Duodenal mucosa (tissue), 2 donors: Measurements from ENCODE around the gene HNRNPD.
"Not testable (repeated sequence)": the region's sequence is repeated elsewhere in the genome, so short reads cannot be mapped to it uniquely, and the experiment has no call there.

Experiments used
- H3K27ac ChIP-seq: one replicate; pipeline ENCODE4 v1.7.0; 2013; ENCODE audit warnings: low read depth, low read length
- H3K27me3 ChIP-seq, 2 donors: one replicate each; pipeline ENCODE4 v1.7.0; 2013; ENCODE audit warnings: low read length in 2 of 2, control low read depth in 1 of 2; ENCODE audit not compliant: insufficient read depth in 2 of 2, control insufficient read depth in 1 of 2
- H3K36me3 ChIP-seq, 2 donors: one replicate each; pipeline ENCODE4 v1.7.0; 2013; ENCODE audit warnings: low read length in 2 of 2, control low read depth in 1 of 2; ENCODE audit not compliant: insufficient read depth in 2 of 2, control insufficient read depth in 1 of 2
- H3K4me1 ChIP-seq, 2 donors: one replicate each; pipeline ENCODE4 v1.7.0; 2013; ENCODE audit warnings: low read length in 2 of 2, control low read depth in 1 of 2; ENCODE audit not compliant: insufficient read depth in 2 of 2, control insufficient read depth in 1 of 2
- H3K4me3 ChIP-seq, 2 donors: one replicate each; pipeline ENCODE4 v1.7.0; 2013; ENCODE audit warnings: low read length in 2 of 2, low read depth in 1 of 2
- H3K9ac ChIP-seq, 2 donors: one replicate each; pipeline ENCODE4 v1.7.0; 2013; ENCODE audit warnings: low read length in 2 of 2, low read depth in 1 of 2
- H3K9me3 ChIP-seq, 2 donors: one replicate each; pipeline ENCODE4 v1.7.0; 2013; ENCODE audit warnings: low read length in 2 of 2, control low read depth in 1 of 2; ENCODE audit not compliant: control insufficient read depth in 1 of 2

The HNRNPD gene

GRCh38 chr4:82398263-82398662, 24.5 kb upstream of the HNRNPD start:
- no peaks in the 10 kb centered on the region for H3K36me3 ChIP-seq
- no peaks in the 10 kb centered on the region for H3K9me3 ChIP-seq
- no peaks in the 10 kb centered on the region for H3K27me3 ChIP-seq
- H3K4me1 ChIP-seq: no peaks in the 10 kb centered on the region
- no peak overlapping the region for H3K27ac ChIP-seq
- no peak overlapping the region for H3K9ac ChIP-seq
- no peak overlapping the region for H3K4me3 ChIP-seq

GRCh38 chr4:82397527-82397926, 23.7 kb upstream of the HNRNPD start:
- H3K9me3 ChIP-seq: no peaks in the 10 kb centered on the region

GRCh38 chr4:82394896-82395295, 21.1 kb upstream of the HNRNPD start:
- H3K27me3 ChIP-seq: no peaks in the 10 kb centered on the region

More at GRCh38 chr4:82397527-82397926, 23.7 kb upstream of the HNRNPD start:
- Histone ChIP-seq H3K9ac (no peak overlapping the region), H3K27me3 (no peaks in the 10 kb centered on the region), H3K27ac (no peak overlapping the region), H3K4me1 (no peaks in the 10 kb centered on the region), H3K4me3 (no peak overlapping the region), H3K36me3 (no peaks in the 10 kb centered on the region)

GRCh38 chr4:82390061-82390460, 16.3 kb upstream of the HNRNPD start:
- H3K9ac ChIP-seq, H3K27ac ChIP-seq, H3K9me3 ChIP-seq, H3K4me3 ChIP-seq, H3K4me1 ChIP-seq, H3K27me3 ChIP-seq, H3K36me3 ChIP-seq: not testable (repeated sequence)

More at GRCh38 chr4:82394896-82395295, 21.1 kb upstream of the HNRNPD start:
- Histone ChIP-seq H3K9me3 (no peaks in the 10 kb centered on the region), H3K4me3 (no peak overlapping the region), H3K27ac (no peak overlapping the region), H3K36me3 (no peaks in the 10 kb centered on the region), H3K4me1 (no peaks in the 10 kb centered on the region), H3K9ac (no peak overlapping the region)

GRCh38 chr4:82388405-82388804, 14.6 kb upstream of the HNRNPD start:
- H3K9ac ChIP-seq: no peak overlapping the region
- no peak overlapping the region for H3K4me3 ChIP-seq
- no peaks in the 10 kb centered on the region for H3K4me1 ChIP-seq
- H3K9me3 ChIP-seq: no peaks in the 10 kb centered on the region
- H3K36me3 ChIP-seq: no peaks in the 10 kb centered on the region
- H3K27ac ChIP-seq: no peak overlapping the region
- H3K27me3 ChIP-seq: no peaks in the 10 kb centered on the region

- not testable (repeated sequence) for H3K27ac ChIP-seq, H3K9ac ChIP-seq, H3K9me3 ChIP-seq, H3K4me3 ChIP-seq, H3K36me3 ChIP-seq, H3K27me3 ChIP-seq, H3K4me1 ChIP-seq
These were observed 12.5 kb upstream of the HNRNPD start for GRCh38 chr4:82386312-82386711.

GRCh38 chr4:82382751-82383150, 9.0 kb upstream of the HNRNPD start:
- H3K9me3 ChIP-seq: no peaks in the 10 kb centered on the region
- no peaks in the 10 kb centered on the region for H3K36me3 ChIP-seq
- no peak overlapping the region for H3K9ac ChIP-seq
- no peak overlapping the region for H3K27ac ChIP-seq
- no peaks in the 10 kb centered on the region for H3K4me1 ChIP-seq
- no peak overlapping the region for H3K4me3 ChIP-seq
- H3K27me3 ChIP-seq: no peaks in the 10 kb centered on the region

- Histone ChIP-seq H3K27me3 (no peaks in the 10 kb centered on the region), H3K4me1 (no peaks in the 10 kb centered on the region), H3K9me3 (no peaks in the 10 kb centered on the region), H3K4me3 (no peak overlapping the region), H3K36me3 (no peaks in the 10 kb centered on the region), H3K27ac (no peak overlapping the region), H3K9ac (no peak overlapping the region)
These were observed 8.0 kb upstream of the HNRNPD start for GRCh38 chr4:82381661-82382296.

GRCh38 chr4:82381235-82381634, 7.4 kb upstream of the HNRNPD start:
- H3K4me3 ChIP-seq: no peak overlapping the region
- no peak overlapping the region for H3K27ac ChIP-seq
- no peaks in the 10 kb centered on the region for H3K27me3 ChIP-seq
- H3K36me3 ChIP-seq: no peaks in the 10 kb centered on the region
- H3K9ac ChIP-seq: no peak overlapping the region
- H3K4me1 ChIP-seq: peaks cover under 1 to 2% of the 10 kb centered on the region in 2 donors
- H3K9me3 ChIP-seq: no peaks in the 10 kb centered on the region

- H3K9ac ChIP-seq: no peak overlapping the region
- no peak overlapping the region for H3K27ac ChIP-seq
- H3K9me3 ChIP-seq: no peaks in the 10 kb centered on the region
- peaks cover 5 to 6% of the 10 kb centered on the region in 2 donors for H3K4me1 ChIP-seq
- H3K36me3 ChIP-seq: no peaks in the 10 kb centered on the region
- H3K27me3 ChIP-seq: no peaks in the 10 kb centered on the region
- H3K4me3 ChIP-seq: no peak overlapping the region
These were observed 7.0 kb upstream of the HNRNPD start for GRCh38 chr4:82380831-82381230.

GRCh38 chr4:82380344-82380743, 6.6 kb upstream of the HNRNPD start:
- H3K4me3 ChIP-seq: no peak overlapping the region
- H3K4me1 ChIP-seq: peaks cover 8% of the 10 kb centered on the region in 2 donors
- no peak overlapping the region for H3K27ac ChIP-seq
- H3K27me3 ChIP-seq: no peaks in the 10 kb centered on the region
- H3K36me3 ChIP-seq: no peaks in the 10 kb centered on the region
- no peak overlapping the region for H3K9ac ChIP-seq
- H3K9me3 ChIP-seq: no peaks in the 10 kb centered on the region
